ENCODE data around the gene DLGAP1. TPM values are rescaled to one million over a fixed set of nuclear protein-coding genes. Genes with fewer than 3 reads are reported as not detected.

The DLGAP1 gene
- total and polyA plus RNA-seq, 2 experiments from 2014 or later, result 3.1 to 6.5 TPM

GRCh38 chr18:4157352-4157751 is 297.8 kb downstream of the DLGAP1 start:
- no peaks in the 10 kb centered on the region for H3K9me2 ChIP-seq (replicated peaks; ENCODE audit: insufficient read depth)
- H3K4me2 ChIP-seq, result no peak overlapping the region
- H2AFZ ChIP-seq, result no peak overlapping the region
- H3K9me3 ChIP-seq (ENCODE audit: low read depth), result no peaks in the 10 kb centered on the region
- no peaks in the 10 kb centered on the region for H3K27me3 ChIP-seq
- H3K4me3 ChIP-seq, result no peak overlapping the region
- TF ChIP-seq CTCF (IDR thresholded peaks at IDR 0.05; ENCODE audit: poor library complexity), result no peak
- H3K36me3 ChIP-seq (replicated peaks; ENCODE audit: insufficient read depth, low read depth), result no peaks in the 10 kb centered on the region
- DNase-seq (ENCODE audit: low spot score), result no peak
- H3K4me1 ChIP-seq (ENCODE audit: insufficient read depth), result no peaks in the 10 kb centered on the region
- no peak overlapping the region for H3K27ac ChIP-seq
- H4K20me1 ChIP-seq (ENCODE audit: insufficient read depth, poor library complexity, severe bottlenecking), result no peaks in the 10 kb centered on the region
- H3K79me2 ChIP-seq, result no peaks in the 10 kb centered on the region
- WGBS (ENCODE audit: low lambda C conversion rate, missing lambda C conversion rate), result 72% methylated on average over 4 of the region's 4 CpGs

- DNase-seq (ENCODE audit: low spot score), result no peak
- no peaks in the 10 kb centered on the region for H3K79me2 ChIP-seq
- no peak overlapping the region for H3K4me2 ChIP-seq
- H3K36me3 ChIP-seq (replicated peaks; ENCODE audit: insufficient read depth, low read depth), result no peaks in the 10 kb centered on the region
- H3K4me3 ChIP-seq, result no peak overlapping the region
- TF ChIP-seq EZH2 (IDR thresholded peaks at IDR 0.05; ENCODE audit: borderline replicate concordance) (no peak), CTCF (IDR thresholded peaks at IDR 0.05; ENCODE audit: poor library complexity) (no peak), EZH2phosphoT487 (IDR thresholded peaks at IDR 0.05; ENCODE audit: low read depth, severe bottlenecking, unreplicated experiment) (no peak)
- WGBS (ENCODE audit: low lambda C conversion rate, missing lambda C conversion rate), result 96% methylated on average over 1 of the region's 1 CpG
- no peaks in the 10 kb centered on the region for H3K4me1 ChIP-seq (ENCODE audit: insufficient read depth)
- H3K9me2 ChIP-seq (replicated peaks; ENCODE audit: insufficient read depth), result no peaks in the 10 kb centered on the region
- H3K9me3 ChIP-seq (ENCODE audit: low read depth), result no peaks in the 10 kb centered on the region
- H4K20me1 ChIP-seq (ENCODE audit: insufficient read depth, poor library complexity, severe bottlenecking), result no peaks in the 10 kb centered on the region
- H3K27ac ChIP-seq, result no peak overlapping the region
- no peak overlapping the region for H2AFZ ChIP-seq
- no peaks in the 10 kb centered on the region for H3K27me3 ChIP-seq
Measured at GRCh38 chr18:4146797-4147196, 308.3 kb downstream of the DLGAP1 start.

- Histone ChIP-seq H3K9me3 (ENCODE audit: low read depth) (no peaks in the 10 kb centered on the region), H3K27ac (no peak overlapping the region), H2AFZ (no peak overlapping the region), H3K27me3 (no peaks in the 10 kb centered on the region), H3K4me1 (ENCODE audit: insufficient read depth) (no peaks in the 10 kb centered on the region), H3K79me2 (no peaks in the 10 kb centered on the region), H3K4me3 (no peak overlapping the region), H3K9me2 (replicated peaks; ENCODE audit: insufficient read depth) (no peaks in the 10 kb centered on the region), H4K20me1 (ENCODE audit: insufficient read depth, poor library complexity, severe bottlenecking) (no peaks in the 10 kb centered on the region), H3K36me3 (replicated peaks; ENCODE audit: insufficient read depth, low read depth) (no peaks in the 10 kb centered on the region), H3K4me2 (no peak overlapping the region)
- TF ChIP-seq EZH2 (IDR thresholded peaks at IDR 0.05; ENCODE audit: borderline replicate concordance) (no peak), CTCF (IDR thresholded peaks at IDR 0.05; ENCODE audit: poor library complexity) (no peak), EZH2phosphoT487 (IDR thresholded peaks at IDR 0.05; ENCODE audit: low read depth, severe bottlenecking, unreplicated experiment) (no peak)
- no peak for DNase-seq (ENCODE audit: low spot score)
- 35% methylated on average over 1 of the region's 1 CpG for WGBS (ENCODE audit: low lambda C conversion rate, missing lambda C conversion rate)
Measured at GRCh38 chr18:4144201-4144600, 310.9 kb downstream of the DLGAP1 start.

GRCh38 chr18:4143585-4143984 is 311.5 kb downstream of the DLGAP1 start:
- Histone ChIP-seq H4K20me1 (ENCODE audit: insufficient read depth, poor library complexity, severe bottlenecking) (no peaks in the 10 kb centered on the region), H3K4me1 (ENCODE audit: insufficient read depth) (no peaks in the 10 kb centered on the region), H3K4me3 (no peak overlapping the region), H3K9me3 (ENCODE audit: low read depth) (no peaks in the 10 kb centered on the region), H3K27ac (no peak overlapping the region), H3K36me3 (replicated peaks; ENCODE audit: insufficient read depth, low read depth) (no peaks in the 10 kb centered on the region), H2AFZ (no peak overlapping the region), H3K4me2 (no peak overlapping the region), H3K27me3 (no peaks in the 10 kb centered on the region), H3K9me2 (replicated peaks; ENCODE audit: insufficient read depth) (no peaks in the 10 kb centered on the region), H3K79me2 (no peaks in the 10 kb centered on the region)
- no peak for DNase-seq (ENCODE audit: low spot score)
- TF ChIP-seq EZH2 (IDR thresholded peaks at IDR 0.05; ENCODE audit: borderline replicate concordance), result no peak
- no peak for TF ChIP-seq EZH2phosphoT487 (IDR thresholded peaks at IDR 0.05; ENCODE audit: low read depth, severe bottlenecking, unreplicated experiment)
- TF ChIP-seq CTCF (IDR thresholded peaks at IDR 0.05; ENCODE audit: poor library complexity), result no peak
- WGBS (ENCODE audit: low lambda C conversion rate, missing lambda C conversion rate), result 64% methylated on average over 1 of the region's 1 CpG
